ENCODE results near the gene VPREB1.
"Not testable (repeated sequence)": the region's sequence is repeated elsewhere in the genome, so short reads cannot be mapped to it uniquely, and the experiment has no call there.

VPREB1 gene, protein sequence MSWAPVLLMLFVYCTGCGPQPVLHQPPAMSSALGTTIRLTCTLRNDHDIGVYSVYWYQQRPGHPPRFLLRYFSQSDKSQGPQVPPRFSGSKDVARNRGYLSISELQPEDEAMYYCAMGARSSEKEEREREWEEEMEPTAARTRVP

DNA sequence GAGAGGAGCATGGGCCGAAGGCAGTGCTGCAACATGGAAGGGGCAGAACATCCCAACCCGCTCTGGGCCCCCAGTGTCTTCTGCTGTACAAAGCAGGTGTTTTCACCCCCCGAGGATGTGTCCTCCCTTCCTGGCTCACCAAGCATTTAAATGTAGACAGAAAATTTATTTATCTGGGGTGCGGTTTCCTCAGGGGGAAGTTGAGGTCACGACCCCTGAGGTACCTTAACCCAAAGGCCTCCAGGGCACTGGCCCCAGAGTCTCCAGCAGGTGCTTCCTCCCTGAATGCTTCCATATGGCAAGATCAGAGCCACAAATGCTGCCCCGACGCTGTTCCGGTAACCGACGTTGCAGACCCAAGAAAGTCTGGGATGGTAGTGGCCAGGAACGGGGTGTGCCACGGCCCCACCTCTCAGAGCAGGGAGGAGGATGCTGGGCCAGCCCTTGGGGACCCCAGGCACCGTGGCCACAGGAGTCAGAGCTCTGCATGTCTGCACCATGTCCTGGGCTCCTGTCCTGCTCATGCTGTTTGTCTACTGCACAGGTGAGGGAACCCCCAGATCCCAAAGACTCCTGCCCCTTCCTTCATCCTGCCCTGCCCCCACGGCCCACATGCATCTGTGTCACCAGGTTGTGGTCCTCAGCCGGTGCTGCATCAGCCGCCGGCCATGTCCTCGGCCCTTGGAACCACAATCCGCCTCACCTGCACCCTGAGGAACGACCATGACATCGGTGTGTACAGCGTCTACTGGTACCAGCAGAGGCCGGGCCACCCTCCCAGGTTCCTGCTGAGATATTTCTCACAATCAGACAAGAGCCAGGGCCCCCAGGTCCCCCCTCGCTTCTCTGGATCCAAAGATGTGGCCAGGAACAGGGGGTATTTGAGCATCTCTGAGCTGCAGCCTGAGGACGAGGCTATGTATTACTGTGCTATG lies at the start of gene VPREB1:
Gene VPREB1 (plus strand): TSS at position 471 of the 935 bp plus-strand sequence. CDS start 28 bp downstream, at position 499.
- no peak for DNase-seq (ENCODE audit: low read depth)

DNA sequence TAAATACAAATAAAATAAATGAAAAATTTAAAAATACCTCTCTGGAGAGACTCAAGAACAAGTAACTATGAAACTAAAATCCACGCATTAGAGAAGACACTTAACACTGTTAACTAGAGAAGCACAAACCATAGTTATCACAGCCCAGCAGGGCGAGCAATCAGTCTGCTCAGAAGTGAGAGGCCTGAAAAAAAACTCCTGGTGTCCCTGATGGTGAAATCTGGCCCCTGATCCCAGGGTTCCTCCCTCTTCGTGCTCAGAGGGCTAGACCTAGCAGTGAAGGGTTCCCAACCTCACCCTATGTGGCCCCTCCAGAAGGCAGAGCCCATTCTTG lies 49.7 kb upstream of the VPREB1 start:
- DNase-seq (ENCODE audit: low read depth), result no peak

DNA sequence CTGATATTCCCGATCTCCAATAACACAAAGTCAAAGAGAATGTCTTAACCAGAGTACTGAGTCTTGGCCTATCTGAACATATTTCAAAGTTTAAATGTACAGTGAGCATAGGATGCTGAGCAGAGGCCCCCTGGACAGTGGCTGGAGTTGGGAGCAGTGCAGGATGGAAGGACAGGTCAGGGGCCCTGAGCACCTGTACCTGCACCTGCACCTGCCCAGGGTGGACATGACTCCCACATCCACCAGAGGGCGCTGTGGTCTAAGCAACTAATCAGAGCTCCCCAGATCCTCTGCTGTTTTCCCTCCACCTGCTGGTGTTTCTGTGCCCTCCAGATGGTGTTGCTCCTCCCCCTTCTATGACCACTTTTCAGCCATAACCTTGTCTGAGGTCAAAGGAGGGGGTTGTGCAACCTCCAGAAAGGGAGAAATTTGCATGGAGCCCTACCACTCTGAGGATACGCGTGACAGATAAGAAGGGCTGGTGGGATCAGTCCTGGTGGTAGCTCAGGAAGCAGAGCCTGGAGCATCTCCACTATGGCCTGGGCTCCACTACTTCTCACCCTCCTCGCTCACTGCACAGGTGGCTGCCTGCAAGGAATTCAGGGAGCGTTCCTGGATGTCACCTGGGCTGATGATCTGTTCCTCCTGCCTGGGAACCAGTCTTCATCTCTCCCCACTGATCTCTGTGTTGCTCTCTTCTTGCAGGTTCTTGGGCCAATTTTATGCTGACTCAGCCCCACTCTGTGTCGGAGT lies 49.1 kb upstream of the VPREB1 start:
- peak; percentile 28 for DNase-seq (ENCODE audit: low read depth)

DNA sequence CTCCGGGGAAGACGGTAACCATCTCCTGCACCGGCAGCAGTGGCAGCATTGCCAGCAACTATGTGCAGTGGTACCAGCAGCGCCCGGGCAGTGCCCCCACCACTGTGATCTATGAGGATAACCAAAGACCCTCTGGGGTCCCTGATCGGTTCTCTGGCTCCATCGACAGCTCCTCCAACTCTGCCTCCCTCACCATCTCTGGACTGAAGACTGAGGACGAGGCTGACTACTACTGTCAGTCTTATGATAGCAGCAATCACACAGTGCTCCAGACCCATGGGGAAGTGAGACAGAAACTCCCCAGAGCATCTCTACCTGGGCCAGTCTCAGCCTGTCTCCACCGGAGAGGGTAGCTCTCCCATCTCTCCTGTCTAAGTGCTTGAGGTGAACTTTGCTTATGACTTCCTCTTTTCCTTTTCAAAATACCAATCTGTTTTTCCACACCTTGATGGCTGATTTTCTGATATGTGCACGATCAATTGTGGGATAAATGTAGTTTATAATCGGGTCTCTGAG lies 48.5 kb upstream of the VPREB1 start:
- DNase-seq (ENCODE audit: low read depth), result no peak

DNA sequence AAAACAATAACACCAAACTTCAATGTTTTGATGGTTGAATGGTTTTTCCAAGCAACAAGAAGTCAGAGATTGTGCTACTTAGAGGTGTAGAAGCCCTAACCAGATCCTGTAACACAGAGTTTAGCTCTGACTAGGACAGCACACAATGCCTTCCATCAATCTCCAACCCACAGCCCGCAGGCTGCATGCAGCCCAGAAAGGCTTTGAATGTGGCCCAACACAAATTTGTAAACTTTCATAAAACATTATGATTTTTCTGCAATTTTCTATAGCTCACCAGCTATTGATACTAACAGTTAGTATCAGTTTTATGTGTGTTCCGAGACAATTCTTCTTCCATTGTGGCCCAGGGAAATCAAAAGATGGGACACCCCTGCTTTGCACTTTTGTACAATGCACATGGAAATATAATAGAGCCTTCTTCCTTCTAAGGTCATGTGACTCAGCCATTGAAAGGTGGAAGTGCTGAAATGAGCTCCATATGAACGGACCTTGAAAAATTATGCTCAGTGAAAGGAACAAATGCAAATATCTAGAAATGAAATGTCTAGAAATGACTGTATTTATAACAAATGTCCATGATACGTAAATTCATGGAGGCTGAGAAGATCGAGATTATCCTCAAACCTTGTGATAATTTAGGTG lies 47.6 kb upstream of the VPREB1 start:
- DNase-seq (ENCODE audit: low read depth), result no peak

DNA sequence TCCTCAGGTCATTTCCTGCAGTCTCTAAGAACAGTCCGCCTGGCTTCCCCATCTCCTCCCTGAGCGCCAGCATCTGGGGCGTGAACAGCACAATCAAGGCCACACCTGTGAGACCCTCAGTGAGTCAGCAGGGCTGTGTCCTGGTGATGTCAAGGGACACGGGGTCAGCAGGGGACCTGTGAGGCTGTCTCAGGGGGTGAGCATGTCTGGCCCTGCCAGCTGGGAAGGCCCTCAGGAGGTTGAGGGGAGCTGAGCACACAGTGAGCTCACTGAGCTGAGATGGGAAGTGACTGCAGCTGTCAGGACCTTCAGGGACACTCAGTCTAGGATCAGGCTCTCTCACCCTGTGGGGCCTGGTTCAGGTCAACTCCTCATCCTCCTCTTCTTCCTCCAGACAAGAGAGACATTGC lies 46.6 kb upstream of the VPREB1 start:
- DNase-seq (ENCODE audit: low read depth), result no peak

DNA sequence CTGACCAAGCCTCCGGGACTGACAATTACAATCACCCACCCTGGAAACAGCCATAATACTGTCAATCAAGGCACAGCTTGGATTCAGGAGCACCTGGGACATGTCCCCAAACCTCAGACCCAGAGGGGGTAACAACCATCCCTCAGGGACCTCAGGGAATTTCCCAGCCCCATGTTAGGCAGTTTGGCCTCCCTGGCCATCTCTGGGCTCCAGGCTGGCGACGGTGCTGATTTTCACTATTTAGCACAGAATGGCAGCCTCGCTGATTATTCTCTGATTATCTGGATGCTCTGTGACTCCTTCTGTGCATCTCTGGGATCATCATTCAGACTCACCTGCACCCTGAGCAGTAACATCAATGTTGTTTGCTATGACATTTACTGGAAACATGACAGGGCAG lies 45.8 kb upstream of the VPREB1 start:
- no peak for DNase-seq (ENCODE audit: low read depth)

DNA sequence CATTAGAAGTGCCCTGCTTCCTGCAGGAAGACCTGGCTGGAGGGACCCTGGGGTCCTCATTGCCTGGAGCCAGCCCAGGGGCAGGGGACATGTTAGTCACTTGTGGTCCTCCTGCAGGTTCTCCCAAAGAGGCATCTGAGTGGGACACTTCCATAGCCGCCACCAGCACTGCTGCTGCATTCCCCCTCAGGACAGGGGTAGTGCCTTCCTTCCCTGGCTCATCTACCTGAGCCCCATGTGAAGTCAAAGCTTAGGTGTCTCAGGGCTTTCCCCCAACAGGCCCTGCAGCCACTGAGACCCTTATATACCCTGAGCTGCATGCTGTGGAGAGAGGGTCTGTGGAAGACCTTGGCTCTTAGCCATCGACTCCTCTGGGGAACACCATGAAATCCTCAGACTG lies 45.0 kb upstream of the VPREB1 start:
- no peak for DNase-seq (ENCODE audit: low read depth)

DNA sequence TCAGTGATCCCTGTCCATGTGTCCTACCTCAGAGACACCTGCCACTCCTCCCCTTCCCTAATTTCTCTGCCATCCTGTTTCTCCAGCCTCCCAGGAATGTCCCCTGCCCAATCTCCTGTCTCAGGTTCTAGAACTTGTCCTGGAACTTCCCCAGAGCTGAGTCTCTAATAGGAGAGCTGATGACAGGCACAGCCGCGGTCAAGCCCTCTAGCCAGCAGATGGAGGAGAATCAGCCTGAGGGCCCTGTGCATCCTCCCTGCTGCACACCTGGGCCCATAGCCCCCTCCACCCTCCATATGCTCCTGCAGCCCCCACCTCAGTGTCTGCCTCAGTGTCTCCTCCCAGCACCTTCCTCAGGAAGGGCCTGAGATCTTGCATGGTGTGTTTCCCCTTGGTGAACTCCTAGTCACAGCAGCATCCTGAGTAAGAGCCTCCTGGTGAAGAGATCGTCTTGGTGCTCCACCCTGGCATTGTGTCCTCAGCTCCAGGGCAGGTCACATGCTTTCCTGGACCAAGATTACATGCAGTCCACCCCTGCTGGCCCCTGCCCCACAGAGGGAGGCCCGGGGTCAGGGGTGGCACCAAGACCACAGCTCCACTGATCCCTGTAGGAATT lies 43.9 kb upstream of the VPREB1 start:
- DNase-seq (ENCODE audit: low read depth), result no peak

DNA sequence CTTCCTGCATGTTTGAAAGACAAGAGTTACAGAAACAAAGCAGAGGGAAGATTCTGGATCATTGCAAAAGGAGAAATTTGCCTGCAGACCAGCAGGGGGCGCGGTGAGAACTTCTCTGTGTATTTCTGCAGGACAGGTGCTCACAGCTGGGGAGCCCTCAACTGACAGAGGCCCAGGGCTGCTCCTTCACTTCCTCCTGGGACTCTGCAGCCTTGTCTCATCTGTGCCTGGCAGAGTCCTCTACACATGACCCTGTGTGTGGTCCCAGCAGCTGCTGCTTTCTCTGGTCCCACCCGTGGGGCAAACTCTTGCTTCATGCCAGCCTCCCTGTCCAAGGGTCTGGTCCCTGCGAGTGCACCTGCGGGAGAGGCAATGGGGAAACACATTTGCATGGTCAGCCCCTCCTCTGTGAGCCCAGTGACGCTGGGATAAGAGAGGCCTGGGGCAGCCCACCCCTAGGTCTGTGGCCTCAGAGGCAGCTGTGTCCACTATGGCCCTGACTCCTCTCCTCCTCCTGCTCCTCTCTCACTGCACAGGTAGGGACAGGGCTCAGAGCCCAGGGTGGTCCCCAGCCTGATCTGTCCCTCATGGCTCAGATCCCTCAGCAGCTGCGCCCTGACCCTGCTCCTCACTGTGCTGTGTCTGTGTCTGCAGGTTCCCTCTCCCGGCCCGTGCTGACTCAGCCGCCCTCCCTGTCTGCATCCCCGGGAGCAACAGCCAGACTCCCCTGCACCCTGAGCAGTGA lies 43.2 kb upstream of the VPREB1 start:
- no peak for DNase-seq (ENCODE audit: low read depth)

DNA sequence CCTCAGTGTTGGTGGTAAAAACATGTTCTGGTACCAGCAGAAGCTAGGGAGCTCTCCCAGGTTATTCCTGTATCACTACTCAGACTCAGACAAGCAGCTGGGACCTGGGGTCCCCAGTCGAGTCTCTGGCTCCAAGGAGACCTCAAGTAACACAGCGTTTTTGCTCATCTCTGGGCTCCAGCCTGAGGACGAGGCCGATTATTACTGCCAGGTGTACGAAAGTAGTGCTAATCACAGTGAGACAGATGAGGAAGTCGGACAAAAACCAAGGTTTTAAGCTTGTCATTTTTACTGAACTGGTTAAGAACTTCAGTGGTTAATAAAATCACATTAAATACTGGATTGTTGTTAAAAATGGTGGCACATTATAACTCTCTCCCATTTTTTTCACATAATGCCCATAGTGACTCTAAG lies 42.6 kb upstream of the VPREB1 start:
- DNase-seq (ENCODE audit: low read depth), result no peak

DNA sequence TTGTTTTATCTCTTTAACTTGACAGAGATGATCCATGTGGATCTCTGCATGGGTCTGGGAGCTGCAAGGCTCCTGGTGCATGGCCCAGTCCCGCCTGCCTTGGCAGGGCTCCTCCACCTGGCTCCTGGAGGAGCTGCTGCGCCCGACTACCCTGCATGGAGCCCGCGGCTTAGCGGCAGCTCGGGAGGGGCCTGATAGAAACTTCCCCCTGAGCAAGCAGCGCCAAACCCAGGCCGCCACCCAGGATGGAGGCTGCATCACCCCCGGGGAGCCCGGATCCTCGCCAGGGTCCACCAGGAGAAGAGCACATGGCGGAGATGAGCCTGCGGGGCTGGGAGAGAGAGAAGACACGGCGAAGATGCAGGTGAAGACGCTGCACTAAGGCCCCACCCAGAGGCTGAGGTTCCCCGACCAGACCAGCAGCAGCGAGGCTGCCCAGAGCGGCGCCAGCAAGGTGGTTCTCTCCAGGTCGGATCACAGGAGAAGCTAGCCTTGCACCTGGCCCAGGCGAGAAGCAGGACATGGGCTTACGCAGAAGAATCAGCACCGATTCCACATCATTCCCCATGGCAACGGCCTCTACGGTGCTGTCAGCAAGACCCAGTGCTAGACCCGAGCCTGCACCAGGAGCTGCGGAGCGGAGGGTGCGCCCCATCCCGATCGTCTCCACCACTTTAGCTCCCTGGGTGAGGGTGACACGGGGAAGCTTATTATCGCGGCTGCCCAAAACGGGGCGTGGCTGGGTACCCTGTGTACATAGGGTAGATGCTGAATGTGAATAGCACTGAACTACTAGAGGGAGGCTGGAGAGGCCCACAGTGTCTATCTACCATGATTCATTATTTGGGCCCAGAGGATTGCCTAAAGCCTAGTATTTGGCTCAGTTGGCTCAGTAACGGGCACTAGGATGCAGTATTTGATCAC lies 41.3 kb upstream of the VPREB1 start:
- DNase-seq (ENCODE audit: low read depth), result no peak

DNA sequence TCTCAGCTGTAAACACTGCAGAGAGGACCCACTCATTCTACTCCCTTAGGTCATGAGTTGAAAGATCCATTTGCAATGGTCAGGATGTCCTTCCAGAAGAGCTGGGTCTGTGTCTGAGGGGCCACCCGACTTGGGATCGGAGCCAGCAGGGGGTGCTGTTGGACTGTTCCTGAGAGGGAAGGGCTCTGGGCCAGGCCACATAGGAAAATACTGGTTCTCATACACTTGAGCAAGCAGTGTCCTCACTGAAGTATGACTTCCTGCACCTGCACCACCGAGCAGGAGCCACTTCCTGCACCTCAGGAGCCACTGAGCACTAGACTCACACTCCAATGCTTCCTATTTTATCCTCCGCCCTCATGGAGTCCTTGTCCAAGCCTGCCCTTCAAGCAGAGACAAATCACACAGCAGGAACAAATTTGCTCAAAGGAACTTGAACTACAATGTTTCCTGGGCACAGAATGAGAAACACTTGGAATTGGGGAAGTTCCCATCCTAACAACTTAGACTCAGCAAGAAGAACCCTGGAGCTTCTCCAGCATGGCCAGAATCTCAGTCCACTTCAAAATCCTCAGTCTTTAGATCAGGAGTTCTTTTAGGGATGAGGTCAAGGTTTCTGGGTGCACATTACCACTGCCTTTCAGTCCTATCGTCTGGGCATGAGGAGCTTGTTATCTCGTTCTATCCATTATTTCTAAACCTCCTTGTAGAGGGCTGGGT lies 36.6 kb upstream of the VPREB1 start:
- peak; percentile 26 for DNase-seq (ENCODE audit: low read depth)

DNA sequence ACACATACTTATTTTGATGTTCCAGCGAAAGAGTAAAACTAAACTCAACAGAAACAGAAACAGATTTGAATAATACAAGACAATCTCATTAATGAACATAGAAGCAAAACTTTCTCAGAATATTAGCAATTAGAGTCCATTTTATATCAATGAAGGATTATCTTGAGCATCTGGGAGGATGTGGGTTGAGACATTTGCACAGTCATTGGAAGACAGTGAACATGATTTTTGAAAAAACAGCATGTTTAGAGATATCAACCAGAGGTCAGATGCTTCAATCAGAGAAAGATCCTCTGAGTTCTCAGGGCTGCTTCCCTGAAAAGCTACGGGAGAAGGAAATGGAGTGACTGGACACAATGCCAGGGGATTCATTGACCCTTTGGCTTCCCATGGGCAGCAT lies 35.9 kb upstream of the VPREB1 start:
- DNase-seq (ENCODE audit: low read depth), result no peak

DNA sequence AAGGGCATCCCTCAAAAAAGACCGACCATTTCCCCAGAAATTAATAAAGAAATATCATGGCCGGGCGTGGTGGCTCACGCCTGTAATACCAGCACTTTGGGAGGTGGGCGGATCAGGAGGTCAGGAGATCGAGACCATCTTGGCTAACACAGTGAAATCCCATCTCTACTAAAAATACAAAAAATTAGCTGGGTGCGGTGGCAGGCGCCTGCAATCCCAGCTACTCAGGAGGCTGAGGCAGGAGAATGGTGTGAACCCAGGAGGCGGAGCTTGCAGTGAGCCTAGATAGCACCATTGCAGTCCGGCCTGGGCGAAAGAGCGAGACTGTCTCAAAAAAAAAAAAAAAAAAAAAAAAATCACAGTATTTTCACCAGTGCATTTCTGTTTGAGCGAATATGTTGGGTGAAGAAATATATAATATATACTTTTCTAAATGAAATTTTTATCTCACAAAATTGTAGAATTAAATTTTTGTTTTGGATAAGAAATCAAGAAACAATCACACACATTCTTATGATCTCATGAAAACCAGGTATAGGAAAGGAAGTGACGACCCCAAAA lies 35.4 kb upstream of the VPREB1 start:
- not testable (repeated sequence) for DNase-seq (ENCODE audit: low read depth)

DNA sequence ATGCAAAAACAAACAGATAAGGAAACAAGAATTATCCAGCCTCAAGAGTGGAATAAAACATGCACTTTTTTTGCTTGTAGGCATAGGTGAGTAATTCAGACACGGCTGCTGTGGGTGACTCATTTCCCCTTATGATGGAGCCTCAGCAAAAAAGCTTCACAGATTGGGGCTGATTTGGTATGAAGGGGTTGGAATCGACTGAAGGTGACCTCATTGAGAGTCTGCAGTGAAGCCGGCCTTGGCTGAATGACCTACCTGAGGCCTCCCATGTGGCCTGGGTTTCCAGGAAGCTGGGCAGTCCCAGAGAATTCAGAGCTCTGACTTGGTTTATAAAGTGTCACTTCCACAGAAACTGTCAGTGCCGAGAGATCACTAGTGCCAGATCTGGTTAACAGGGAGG lies 34.2 kb upstream of the VPREB1 start:
- DNase-seq (ENCODE audit: low read depth), result peak; percentile 56

DNA sequence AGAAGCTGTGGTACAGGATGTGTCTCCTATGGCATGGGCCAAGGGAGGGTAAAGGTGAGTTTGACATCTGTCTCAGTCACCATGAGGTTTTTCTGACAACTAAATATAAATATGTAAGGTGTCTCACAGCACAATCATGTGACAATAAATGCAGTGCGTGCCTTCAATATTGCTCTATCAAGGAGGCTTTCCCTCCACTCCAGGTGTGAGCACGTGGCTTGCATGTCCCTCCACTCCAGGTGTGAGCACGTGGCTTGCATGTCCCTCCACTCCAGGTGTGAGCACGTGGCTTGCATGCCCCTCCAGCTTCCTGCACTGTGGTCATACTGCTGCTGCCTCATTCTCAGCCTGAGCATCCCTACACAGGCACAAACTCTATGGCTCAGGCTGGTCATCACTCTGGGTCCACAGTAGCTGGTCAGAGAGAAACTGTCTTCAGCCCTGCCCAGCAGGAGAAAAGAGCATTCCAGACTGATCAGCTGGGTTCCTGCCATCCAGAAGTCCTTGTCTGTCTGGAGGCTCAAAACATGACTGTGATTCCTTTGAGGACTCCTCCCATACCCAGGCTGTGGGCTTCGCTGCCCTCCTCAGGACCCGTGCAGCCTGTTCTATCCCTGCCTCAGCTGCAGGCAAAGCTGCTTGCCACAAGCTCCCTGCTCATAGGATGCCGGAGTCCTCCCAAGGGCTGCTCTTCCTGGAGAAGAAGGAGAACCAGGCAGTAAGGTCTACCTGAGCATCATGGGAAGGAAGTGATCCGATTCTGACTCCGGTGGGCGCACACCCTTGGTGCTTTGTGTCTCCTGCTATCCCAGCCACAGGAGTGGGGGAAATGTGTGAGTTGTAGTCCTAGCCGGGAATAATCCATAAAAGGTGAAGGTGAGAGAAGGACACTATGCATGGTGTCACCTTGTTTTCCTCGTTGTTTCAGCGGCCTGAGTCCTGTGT lies 33.4 kb upstream of the VPREB1 start:
- no peak for DNase-seq (ENCODE audit: low read depth)

DNA sequence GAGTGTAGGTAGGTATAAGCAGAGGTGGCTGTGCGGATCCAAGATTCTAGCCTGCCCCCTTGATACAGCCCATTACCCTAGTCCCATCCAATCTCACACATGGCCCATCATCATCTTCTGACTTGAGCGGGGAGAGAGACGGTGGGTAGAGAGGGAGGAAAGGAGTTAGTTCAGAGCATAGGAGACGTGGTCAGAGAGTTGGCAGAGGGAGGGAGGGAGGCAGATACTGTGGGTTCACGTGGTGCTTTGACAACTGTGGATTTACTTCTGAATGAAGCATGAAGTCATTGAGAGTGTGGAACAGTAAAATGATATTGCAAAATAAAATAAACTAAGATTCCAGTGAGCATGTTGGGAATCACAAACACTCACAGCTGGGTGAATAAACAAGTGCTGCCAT lies 31.4 kb upstream of the VPREB1 start:
- no peak for DNase-seq (ENCODE audit: low read depth)
